Measurements from ENCODE around the gene C10orf90. TPM values are rescaled to one million over a fixed set of nuclear protein-coding genes. Genes with fewer than 3 reads are reported as not detected.

C10orf90 gene
- total and polyA plus RNA-seq, 4 donors = 0.05 to 0.25 TPM; not detected in 2

GRCh38 chr10:126712681-126713080, 42.2 kb upstream of the C10orf90 start:
- peak; percentile 9 for DNase-seq (ENCODE audit: low spot score)
- 78% methylated on average over 6 of the region's 6 CpGs for WGBS
- Histone ChIP-seq H3K9ac (ENCODE audit: low read depth in 1 of 2, low read length in 2 of 2) (no peak overlapping the region), H3K9me3 (ENCODE audit: control insufficient read depth in 4 of 4, low read length in 3 of 4) (peaks cover 0 to 7% (median 3%) of the 10 kb centered on the region in 4 donors), H3K4me1 (ENCODE audit: control insufficient read depth in 4 of 4, insufficient read depth in 4 of 4, low read length in 3 of 4) (no peaks in the 10 kb centered on the region), H3K27me3 (ENCODE audit: control insufficient read depth in 4 of 4, insufficient read depth in 4 of 4, low read length in 3 of 4) (peaks cover 0 to 4% (median 0%) of the 10 kb centered on the region in 4 donors), H3K27ac (ENCODE audit: low read depth in 1 of 2, low read length in 2 of 2) (no peak overlapping the region), H3K4me3 (ENCODE audit: low read depth in 1 of 3, low read length in 3 of 3) (no peak overlapping the region), H3K36me3 (ENCODE audit: control insufficient read depth in 4 of 4, insufficient read depth in 3 of 4, low read depth in 1 of 4, low read length in 3 of 4) (no peaks in the 10 kb centered on the region)
- TF ChIP-seq YY1 (IDR thresholded peaks at IDR 0.05) = no peak
- no peak for TF ChIP-seq RXRA (IDR thresholded peaks at IDR 0.05)
- no peak for TF ChIP-seq RAD21 (IDR thresholded peaks at IDR 0.05)
- TF ChIP-seq, protein P1, sequence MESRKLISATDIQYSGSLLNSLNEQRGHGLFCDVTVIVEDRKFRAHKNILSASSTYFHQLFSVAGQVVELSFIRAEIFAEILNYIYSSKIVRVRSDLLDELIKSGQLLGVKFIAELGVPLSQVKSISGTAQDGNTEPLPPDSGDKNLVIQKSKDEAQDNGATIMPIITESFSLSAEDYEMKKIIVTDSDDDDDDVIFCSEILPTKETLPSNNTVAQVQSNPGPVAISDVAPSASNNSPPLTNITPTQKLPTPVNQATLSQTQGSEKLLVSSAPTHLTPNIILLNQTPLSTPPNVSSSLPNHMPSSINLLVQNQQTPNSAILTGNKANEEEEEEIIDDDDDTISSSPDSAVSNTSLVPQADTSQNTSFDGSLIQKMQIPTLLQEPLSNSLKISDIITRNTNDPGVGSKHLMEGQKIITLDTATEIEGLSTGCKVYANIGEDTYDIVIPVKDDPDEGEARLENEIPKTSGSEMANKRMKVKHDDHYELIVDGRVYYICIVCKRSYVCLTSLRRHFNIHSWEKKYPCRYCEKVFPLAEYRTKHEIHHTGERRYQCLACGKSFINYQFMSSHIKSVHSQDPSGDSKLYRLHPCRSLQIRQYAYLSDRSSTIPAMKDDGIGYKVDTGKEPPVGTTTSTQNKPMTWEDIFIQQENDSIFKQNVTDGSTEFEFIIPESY (IDR thresholded peaks at IDR 0.05) = no peak
- TF ChIP-seq HNF4A (conservative IDR thresholded peaks at IDR 0.05) = no peak
- TF ChIP-seq ATF3 (IDR thresholded peaks at IDR 0.05) = no peak
- TF ChIP-seq HNF4G (IDR thresholded peaks at IDR 0.05) = no peak
- TF ChIP-seq FOXA2 (IDR thresholded peaks at IDR 0.05) = no peak

- no peaks in the 10 kb centered on the region for H3K4me1 ChIP-seq (ENCODE audit: control insufficient read depth in 4 of 4, insufficient read depth in 4 of 4, low read length in 3 of 4)
- H3K36me3 ChIP-seq (ENCODE audit: control insufficient read depth in 4 of 4, insufficient read depth in 3 of 4, low read depth in 1 of 4, low read length in 3 of 4) = no peaks in the 10 kb centered on the region
- no peaks in the 10 kb centered on the region for H3K27me3 ChIP-seq (ENCODE audit: control insufficient read depth in 4 of 4, insufficient read depth in 4 of 4, low read length in 3 of 4)
- H3K4me3 ChIP-seq (ENCODE audit: low read depth in 1 of 3, low read length in 3 of 3) = no peak overlapping the region
- DNase-seq (ENCODE audit: low spot score) = peak; percentile 26
- H3K9ac ChIP-seq (ENCODE audit: low read depth in 1 of 2, low read length in 2 of 2) = no peak overlapping the region
- H3K9me3 ChIP-seq (ENCODE audit: control insufficient read depth in 4 of 4, low read length in 3 of 4) = peaks cover 0 to 3% (median 1%) of the 10 kb centered on the region in 4 donors
- 73% methylated on average over 3 of the region's 3 CpGs for WGBS
- TF ChIP-seq HNF4G (IDR thresholded peaks at IDR 0.05) = no peak
- TF ChIP-seq HNF4A (conservative IDR thresholded peaks at IDR 0.05) = no peak
- no peak for TF ChIP-seq JUND (IDR thresholded peaks at IDR 0.05)
- H3K27ac ChIP-seq (ENCODE audit: low read depth in 1 of 2, low read length in 2 of 2) = no peak overlapping the region
Observed at GRCh38 chr10:126705951-126706565, 35.6 kb upstream of the C10orf90 start.

DNA sequence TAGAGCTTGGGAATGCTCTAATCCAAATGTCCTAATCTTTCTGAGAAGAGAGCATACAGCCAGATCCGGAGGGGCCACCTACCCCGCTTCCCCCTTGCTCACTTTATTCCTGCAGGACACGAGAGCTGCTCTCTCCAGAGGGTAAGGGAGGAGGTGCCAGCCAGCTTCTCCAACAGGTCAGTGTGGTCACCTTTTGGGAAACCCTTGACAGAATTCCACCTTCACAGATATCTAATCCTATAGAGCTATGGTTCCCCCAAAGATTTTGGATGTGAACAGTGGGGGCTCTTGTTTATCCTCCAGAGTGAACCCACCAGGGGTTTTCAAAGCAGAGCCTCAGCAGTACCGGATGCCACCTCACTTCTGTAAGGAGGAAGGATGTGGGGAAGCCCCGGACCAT, 34.6 kb upstream of the C10orf90 start:
- DNase-seq (ENCODE audit: low spot score) = no peak
- no peaks in the 10 kb centered on the region for H3K9me3 ChIP-seq (ENCODE audit: control insufficient read depth in 4 of 4, low read length in 3 of 4)
- H3K4me1 ChIP-seq (ENCODE audit: control insufficient read depth in 4 of 4, insufficient read depth in 4 of 4, low read length in 3 of 4) = no peaks in the 10 kb centered on the region
- 48% methylated on average over 5 of the region's 5 CpGs for WGBS
- H3K36me3 ChIP-seq (ENCODE audit: control insufficient read depth in 4 of 4, insufficient read depth in 3 of 4, low read depth in 1 of 4, low read length in 3 of 4) = no peaks in the 10 kb centered on the region
- H3K4me3 ChIP-seq (ENCODE audit: low read depth in 1 of 3, low read length in 3 of 3) = no peak overlapping the region
- H3K27me3 ChIP-seq (ENCODE audit: control insufficient read depth in 4 of 4, insufficient read depth in 4 of 4, low read length in 3 of 4) = no peaks in the 10 kb centered on the region
- H3K9ac ChIP-seq (ENCODE audit: low read depth in 1 of 2, low read length in 2 of 2) = no peak overlapping the region
- no peak overlapping the region for H3K27ac ChIP-seq (ENCODE audit: low read depth in 1 of 2, low read length in 2 of 2)
- TF ChIP-seq JUND (IDR thresholded peaks at IDR 0.05) = no peak
- no peak for TF ChIP-seq RXRA (IDR thresholded peaks at IDR 0.05)
- no peak for TF ChIP-seq EGR1 (IDR thresholded peaks at IDR 0.05; ENCODE audit: low read depth in 2 of 2)
- no peak for TF ChIP-seq HNF4G (IDR thresholded peaks at IDR 0.05)
- TF ChIP-seq, protein P1 (IDR thresholded peaks at IDR 0.05) = no peak
- TF ChIP-seq ATF3 (IDR thresholded peaks at IDR 0.05) = no peak
- no peak for TF ChIP-seq NR2F2 (IDR thresholded peaks at IDR 0.05)
- TF ChIP-seq CTCF (IDR thresholded peaks at IDR 0.05; ENCODE audit: low read depth, low read length, missing input control) = no peak
- TF ChIP-seq GABPA (IDR thresholded peaks at IDR 0.05 in 1 of 2, conservative IDR thresholded peaks at IDR 0.05 in 1 of 2) = no peak
- TF ChIP-seq TAF1 (conservative IDR thresholded peaks at IDR 0.05) = no peak
- no peak for TF ChIP-seq YY1 (IDR thresholded peaks at IDR 0.05)
- TF ChIP-seq FOXA2 (IDR thresholded peaks at IDR 0.05) = no peak
- no peak for TF ChIP-seq RAD21 (IDR thresholded peaks at IDR 0.05)
- TF ChIP-seq, protein P2, sequence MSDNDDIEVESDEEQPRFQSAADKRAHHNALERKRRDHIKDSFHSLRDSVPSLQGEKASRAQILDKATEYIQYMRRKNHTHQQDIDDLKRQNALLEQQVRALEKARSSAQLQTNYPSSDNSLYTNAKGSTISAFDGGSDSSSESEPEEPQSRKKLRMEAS (IDR thresholded peaks at IDR 0.05) = no peak
- no peak for TF ChIP-seq FOXA1 (IDR thresholded peaks at IDR 0.05)
- no peak for TF ChIP-seq SP1 (IDR thresholded peaks at IDR 0.05)
- no peak for TF ChIP-seq HNF4A (conservative IDR thresholded peaks at IDR 0.05)

Measured in liver (tissue), 9 donors.